HepG2 (cell line): Measurements from ENCODE around the gene DNAJA1. TPM values are rescaled to one million over a fixed set of nuclear protein-coding genes. Genes with fewer than 3 reads are reported as not detected.

Experiments
- AGO1 ChIP-seq: fragments of 200-400 bp; formaldehyde crosslinking; IDR thresholded peaks from 2 replicates; pipeline ENCODE4 v1.6.1; 2017; ENCODE audit warnings: mild to moderate bottlenecking, low read depth, low read length, moderate library complexity; ENCODE audit not compliant: poor library complexity, severe bottlenecking
- AHR ChIP-seq: IDR thresholded peaks from 2 replicates; pipeline ENCODE4 v1.6.1; 2018; ENCODE audit warnings: missing genetic modification reagents, missing compliant biosample characterization
- GTF3A ChIP-seq: sonication (generic); formaldehyde crosslinking; conservative IDR thresholded peaks from 2 replicates; pipeline ENCODE4 v1.4.0; 2020; ENCODE audit warnings: mild to moderate bottlenecking, missing genetic modification reagents
- HNRNPK ChIP-seq: fragments of 200-400 bp; formaldehyde crosslinking; IDR thresholded peaks from 2 replicates; pipeline ENCODE4 v1.6.1; 2018; ENCODE audit warnings: low read length, low read depth, moderate library complexity, mild to moderate bottlenecking; ENCODE audit not compliant: poor library complexity, severe bottlenecking
- NFKB2 ChIP-seq: sonication (generic); formaldehyde crosslinking; IDR thresholded peaks from 2 replicates; pipeline ENCODE4 v1.4.0; 2020; ENCODE audit warnings: missing genetic modification reagents, borderline replicate concordance
- SAP130 ChIP-seq: IDR thresholded peaks from 2 replicates; pipeline ENCODE4 v1.6.1; 2016; ENCODE audit warnings: low read depth
- TBX3 ChIP-seq: fragments of 450-650 bp; IDR thresholded peaks from 2 replicates; pipeline ENCODE4 v1.6.1; 2017; ENCODE audit warnings: antibody characterized with exemption, mild to moderate bottlenecking, inconsistent platforms, borderline replicate concordance
- TCF12 ChIP-seq, 2 experiments: fragments of 450-650 bp in 1 of 2; sonication (generic) in 1 of 2; formaldehyde crosslinking in 1 of 2; IDR thresholded peaks; 2 replicates each; pipeline versions ENCODE4 v1.6.1 to v1.8.0; 2017 to 2022; ENCODE audit warnings: antibody characterized with exemption in 1 of 2, mild to moderate bottlenecking in 1 of 2, missing genetic modification reagents in 1 of 2, moderate library complexity in 1 of 2
- ZBTB8A ChIP-seq: sonication (generic); formaldehyde crosslinking; IDR thresholded peaks from 2 replicates; pipeline ENCODE4 v1.4.0; 2020; ENCODE audit warnings: mild to moderate bottlenecking, low read depth, missing genetic modification reagents, borderline replicate concordance
- ZKSCAN1 ChIP-seq: fragments of 150-350 bp; IDR thresholded peaks from 2 replicates; pipeline ENCODE4 v1.6.1; 2014; ENCODE audit warnings: low read length
- ZNF530 ChIP-seq: sonication (generic); formaldehyde crosslinking; IDR thresholded peaks from 2 replicates; pipeline ENCODE4 v1.5.0; 2020; ENCODE audit warnings: low read depth, mild to moderate bottlenecking, missing genetic modification reagents
- ZSCAN29 ChIP-seq: sonication (generic); formaldehyde crosslinking; conservative IDR thresholded peaks from 2 replicates; pipeline ENCODE4 v1.4.0; 2020; ENCODE audit warnings: mild to moderate bottlenecking, missing genetic modification reagents
- polyA plus RNA-seq, 8 experiments: library from polyadenylated mRNA; depleted of rRNA in 3 of 8; stranded (reverse) in 7 of 8; unstranded in 1 of 8; fragments of >200 nt; fragmentation: Illumina TruSeq in 4 of 8; extraction: Trizol in 4 of 8; gene quantifications; 2 replicates each; pipeline versions ENCODE4 v1.2.1 to v1.2.3, GENCODE V29; 2011 to 2016; ENCODE audit warnings: low read depth in 4 of 8, missing spikeins in 1 of 8, mixed read lengths in 1 of 8; ENCODE audit not compliant: insufficient read depth in 1 of 8
- total RNA-seq, 5 experiments: library from RNA; depleted of rRNA; stranded (reverse); fragments of >200 nt; fragmentation: Illumina TruSeq; extraction: Trizol; gene quantifications; 2 replicates each; pipeline ENCODE4 v1.2.3, GENCODE V29; 2016; ENCODE audit warnings: low read depth in 1 of 5
- TF ChIP-seq, protein P1 (sequence below): sonication (generic); formaldehyde crosslinking; IDR thresholded peaks from 2 replicates; pipeline ENCODE4 v1.4.0; 2020; ENCODE audit warnings: missing genetic modification reagents
- TF ChIP-seq, protein P2 (sequence below): sonication (generic); formaldehyde crosslinking; IDR thresholded peaks from 2 replicates; pipeline ENCODE4 v1.4.0; 2020; ENCODE audit warnings: missing genetic modification reagents
- TF ChIP-seq, protein P3 (sequence below): sonication (generic); formaldehyde crosslinking; IDR thresholded peaks from 2 replicates; pipeline ENCODE4 v1.4.0; 2020; ENCODE audit warnings: mild to moderate bottlenecking, missing genetic modification reagents
- TF ChIP-seq, protein P4 (sequence below): sonication (generic); formaldehyde crosslinking; IDR thresholded peaks from 2 replicates; pipeline ENCODE4 v1.9.0; 2021; ENCODE audit warnings: mild to moderate bottlenecking, missing genetic modification reagents
- TF ChIP-seq, protein P5 (sequence below): sonication (generic); formaldehyde crosslinking; conservative IDR thresholded peaks from 2 replicates; pipeline ENCODE4 v1.4.0; 2020; ENCODE audit warnings: missing genetic modification reagents

The DNAJA1 gene
- total and polyA plus RNA-seq, 2 of the 13 experiments (the other 11 are each of a cell fraction or from before 2014, with no cell fraction given): 95.9 to 306 TPM

DNA sequence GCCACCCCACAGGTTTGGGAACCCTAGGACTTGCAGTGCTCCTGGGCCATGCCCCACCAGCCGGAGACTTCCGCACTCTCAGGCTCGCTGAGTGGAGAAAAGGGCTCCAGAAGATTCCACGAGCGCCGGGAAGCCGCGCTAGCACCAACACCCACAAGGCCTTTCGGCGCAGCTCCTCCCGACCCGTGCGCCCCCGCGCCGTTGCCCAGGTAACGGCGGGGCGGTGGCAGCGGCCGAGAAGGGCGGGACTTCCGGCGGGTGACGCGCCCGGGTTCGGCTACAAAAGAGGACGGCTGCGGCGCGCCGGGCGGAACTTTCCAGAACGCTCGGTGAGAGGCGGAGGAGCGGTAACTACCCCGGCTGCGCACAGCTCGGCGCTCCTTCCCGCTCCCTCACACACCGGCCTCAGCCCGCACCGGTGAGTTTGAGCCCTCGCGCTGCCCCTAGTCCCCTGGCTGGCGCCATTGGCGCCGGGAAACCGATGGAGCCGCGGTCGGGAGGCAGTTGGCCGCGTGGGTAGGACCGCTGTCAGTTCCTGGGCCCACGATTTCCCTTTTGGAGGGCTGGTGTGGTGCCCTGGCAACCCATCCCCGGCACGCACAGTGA is at the start of gene DNAJA1 (continued):
- TF ChIP-seq, protein P1, sequence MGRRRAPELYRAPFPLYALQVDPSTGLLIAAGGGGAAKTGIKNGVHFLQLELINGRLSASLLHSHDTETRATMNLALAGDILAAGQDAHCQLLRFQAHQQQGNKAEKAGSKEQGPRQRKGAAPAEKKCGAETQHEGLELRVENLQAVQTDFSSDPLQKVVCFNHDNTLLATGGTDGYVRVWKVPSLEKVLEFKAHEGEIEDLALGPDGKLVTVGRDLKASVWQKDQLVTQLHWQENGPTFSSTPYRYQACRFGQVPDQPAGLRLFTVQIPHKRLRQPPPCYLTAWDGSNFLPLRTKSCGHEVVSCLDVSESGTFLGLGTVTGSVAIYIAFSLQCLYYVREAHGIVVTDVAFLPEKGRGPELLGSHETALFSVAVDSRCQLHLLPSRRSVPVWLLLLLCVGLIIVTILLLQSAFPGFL (CRISPR knock-in tag): no peak
- peak; percentile 90; the same call in 1 of the 2 replicates for TF ChIP-seq NFKB2
- peak; percentile 37; the same call in 1 of the 2 replicates for TF ChIP-seq ZKSCAN1
- no peak for TF ChIP-seq ZNF530 (CRISPR knock-in tag)
- 0 out of 2 replicates have a peak, but pooled peaks have one; percentile 51 for TF ChIP-seq GTF3A
- TF ChIP-seq TCF12 (IDR thresholded peaks at IDR 0.05): no peak
- TF ChIP-seq TCF12 (CRISPR knock-in tag; IDR thresholded peaks at IDR 0.05): peak; percentile 85
- no peak for TF ChIP-seq ZBTB8A (CRISPR knock-in tag)
- TF ChIP-seq SAP130 (CRISPR knock-in tag): peak; percentile 76
- no peak for TF ChIP-seq ZSCAN29
- TF ChIP-seq TBX3: peak; percentile 23; the same call in 1 of the 2 replicates
- TF ChIP-seq, protein P2, sequence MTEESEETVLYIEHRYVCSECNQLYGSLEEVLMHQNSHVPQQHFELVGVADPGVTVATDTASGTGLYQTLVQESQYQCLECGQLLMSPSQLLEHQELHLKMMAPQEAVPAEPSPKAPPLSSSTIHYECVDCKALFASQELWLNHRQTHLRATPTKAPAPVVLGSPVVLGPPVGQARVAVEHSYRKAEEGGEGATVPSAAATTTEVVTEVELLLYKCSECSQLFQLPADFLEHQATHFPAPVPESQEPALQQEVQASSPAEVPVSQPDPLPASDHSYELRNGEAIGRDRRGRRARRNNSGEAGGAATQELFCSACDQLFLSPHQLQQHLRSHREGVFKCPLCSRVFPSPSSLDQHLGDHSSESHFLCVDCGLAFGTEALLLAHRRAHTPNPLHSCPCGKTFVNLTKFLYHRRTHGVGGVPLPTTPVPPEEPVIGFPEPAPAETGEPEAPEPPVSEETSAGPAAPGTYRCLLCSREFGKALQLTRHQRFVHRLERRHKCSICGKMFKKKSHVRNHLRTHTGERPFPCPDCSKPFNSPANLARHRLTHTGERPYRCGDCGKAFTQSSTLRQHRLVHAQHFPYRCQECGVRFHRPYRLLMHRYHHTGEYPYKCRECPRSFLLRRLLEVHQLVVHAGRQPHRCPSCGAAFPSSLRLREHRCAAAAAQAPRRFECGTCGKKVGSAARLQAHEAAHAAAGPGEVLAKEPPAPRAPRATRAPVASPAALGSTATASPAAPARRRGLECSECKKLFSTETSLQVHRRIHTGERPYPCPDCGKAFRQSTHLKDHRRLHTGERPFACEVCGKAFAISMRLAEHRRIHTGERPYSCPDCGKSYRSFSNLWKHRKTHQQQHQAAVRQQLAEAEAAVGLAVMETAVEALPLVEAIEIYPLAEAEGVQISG: peak; percentile 74
- TF ChIP-seq, protein P3, sequence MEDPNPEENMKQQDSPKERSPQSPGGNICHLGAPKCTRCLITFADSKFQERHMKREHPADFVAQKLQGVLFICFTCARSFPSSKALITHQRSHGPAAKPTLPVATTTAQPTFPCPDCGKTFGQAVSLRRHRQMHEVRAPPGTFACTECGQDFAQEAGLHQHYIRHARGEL (CRISPR knock-in tag): no peak
- TF ChIP-seq AGO1: no peak
- peak; percentile 8 for TF ChIP-seq HNRNPK
- TF ChIP-seq, protein P4, sequence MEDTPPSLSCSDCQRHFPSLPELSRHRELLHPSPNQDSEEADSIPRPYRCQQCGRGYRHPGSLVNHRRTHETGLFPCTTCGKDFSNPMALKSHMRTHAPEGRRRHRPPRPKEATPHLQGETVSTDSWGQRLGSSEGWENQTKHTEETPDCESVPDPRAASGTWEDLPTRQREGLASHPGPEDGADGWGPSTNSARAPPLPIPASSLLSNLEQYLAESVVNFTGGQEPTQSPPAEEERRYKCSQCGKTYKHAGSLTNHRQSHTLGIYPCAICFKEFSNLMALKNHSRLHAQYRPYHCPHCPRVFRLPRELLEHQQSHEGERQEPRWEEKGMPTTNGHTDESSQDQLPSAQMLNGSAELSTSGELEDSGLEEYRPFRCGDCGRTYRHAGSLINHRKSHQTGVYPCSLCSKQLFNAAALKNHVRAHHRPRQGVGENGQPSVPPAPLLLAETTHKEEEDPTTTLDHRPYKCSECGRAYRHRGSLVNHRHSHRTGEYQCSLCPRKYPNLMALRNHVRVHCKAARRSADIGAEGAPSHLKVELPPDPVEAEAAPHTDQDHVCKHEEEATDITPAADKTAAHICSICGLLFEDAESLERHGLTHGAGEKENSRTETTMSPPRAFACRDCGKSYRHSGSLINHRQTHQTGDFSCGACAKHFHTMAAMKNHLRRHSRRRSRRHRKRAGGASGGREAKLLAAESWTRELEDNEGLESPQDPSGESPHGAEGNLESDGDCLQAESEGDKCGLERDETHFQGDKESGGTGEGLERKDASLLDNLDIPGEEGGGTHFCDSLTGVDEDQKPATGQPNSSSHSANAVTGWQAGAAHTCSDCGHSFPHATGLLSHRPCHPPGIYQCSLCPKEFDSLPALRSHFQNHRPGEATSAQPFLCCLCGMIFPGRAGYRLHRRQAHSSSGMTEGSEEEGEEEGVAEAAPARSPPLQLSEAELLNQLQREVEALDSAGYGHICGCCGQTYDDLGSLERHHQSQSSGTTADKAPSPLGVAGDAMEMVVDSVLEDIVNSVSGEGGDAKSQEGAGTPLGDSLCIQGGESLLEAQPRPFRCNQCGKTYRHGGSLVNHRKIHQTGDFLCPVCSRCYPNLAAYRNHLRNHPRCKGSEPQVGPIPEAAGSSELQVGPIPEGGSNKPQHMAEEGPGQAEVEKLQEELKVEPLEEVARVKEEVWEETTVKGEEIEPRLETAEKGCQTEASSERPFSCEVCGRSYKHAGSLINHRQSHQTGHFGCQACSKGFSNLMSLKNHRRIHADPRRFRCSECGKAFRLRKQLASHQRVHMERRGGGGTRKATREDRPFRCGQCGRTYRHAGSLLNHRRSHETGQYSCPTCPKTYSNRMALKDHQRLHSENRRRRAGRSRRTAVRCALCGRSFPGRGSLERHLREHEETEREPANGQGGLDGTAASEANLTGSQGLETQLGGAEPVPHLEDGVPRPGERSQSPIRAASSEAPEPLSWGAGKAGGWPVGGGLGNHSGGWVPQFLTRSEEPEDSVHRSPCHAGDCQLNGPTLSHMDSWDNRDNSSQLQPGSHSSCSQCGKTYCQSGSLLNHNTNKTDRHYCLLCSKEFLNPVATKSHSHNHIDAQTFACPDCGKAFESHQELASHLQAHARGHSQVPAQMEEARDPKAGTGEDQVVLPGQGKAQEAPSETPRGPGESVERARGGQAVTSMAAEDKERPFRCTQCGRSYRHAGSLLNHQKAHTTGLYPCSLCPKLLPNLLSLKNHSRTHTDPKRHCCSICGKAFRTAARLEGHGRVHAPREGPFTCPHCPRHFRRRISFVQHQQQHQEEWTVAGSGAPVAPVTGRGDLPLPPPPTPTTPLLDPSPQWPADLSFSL (CRISPR knock-in tag): no peak
- peak; percentile 89; the same call in 1 of the 2 replicates for TF ChIP-seq AHR
- TF ChIP-seq, protein P5, sequence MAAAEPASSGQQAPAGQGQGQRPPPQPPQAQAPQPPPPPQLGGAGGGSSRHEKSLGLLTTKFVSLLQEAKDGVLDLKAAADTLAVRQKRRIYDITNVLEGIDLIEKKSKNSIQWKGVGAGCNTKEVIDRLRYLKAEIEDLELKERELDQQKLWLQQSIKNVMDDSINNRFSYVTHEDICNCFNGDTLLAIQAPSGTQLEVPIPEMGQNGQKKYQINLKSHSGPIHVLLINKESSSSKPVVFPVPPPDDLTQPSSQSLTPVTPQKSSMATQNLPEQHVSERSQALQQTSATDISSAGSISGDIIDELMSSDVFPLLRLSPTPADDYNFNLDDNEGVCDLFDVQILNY: peak; percentile 36; the same call in 1 of the 2 replicates
